ENCODE measurements around the gene NPFFR1.

DNA sequence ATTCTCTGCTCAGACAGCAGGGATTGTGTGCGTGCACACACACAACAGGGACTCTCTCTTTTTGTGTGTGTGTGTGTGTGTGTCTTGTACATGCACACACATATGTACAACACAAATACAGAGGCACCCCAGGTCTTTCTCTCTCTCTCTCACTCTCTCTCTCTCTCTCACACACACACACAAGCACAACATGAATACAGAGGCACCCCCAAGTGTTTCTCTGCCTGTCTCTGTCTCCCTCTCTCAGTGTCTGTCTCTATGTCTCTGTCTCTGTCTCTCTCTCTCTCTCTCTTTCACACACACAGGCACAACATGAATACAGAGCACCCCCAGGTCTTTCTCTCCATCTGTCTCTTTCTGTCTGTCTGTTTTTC, 746 bp downstream of the NPFFR1 start:
- TF ChIP-seq, protein P1, sequence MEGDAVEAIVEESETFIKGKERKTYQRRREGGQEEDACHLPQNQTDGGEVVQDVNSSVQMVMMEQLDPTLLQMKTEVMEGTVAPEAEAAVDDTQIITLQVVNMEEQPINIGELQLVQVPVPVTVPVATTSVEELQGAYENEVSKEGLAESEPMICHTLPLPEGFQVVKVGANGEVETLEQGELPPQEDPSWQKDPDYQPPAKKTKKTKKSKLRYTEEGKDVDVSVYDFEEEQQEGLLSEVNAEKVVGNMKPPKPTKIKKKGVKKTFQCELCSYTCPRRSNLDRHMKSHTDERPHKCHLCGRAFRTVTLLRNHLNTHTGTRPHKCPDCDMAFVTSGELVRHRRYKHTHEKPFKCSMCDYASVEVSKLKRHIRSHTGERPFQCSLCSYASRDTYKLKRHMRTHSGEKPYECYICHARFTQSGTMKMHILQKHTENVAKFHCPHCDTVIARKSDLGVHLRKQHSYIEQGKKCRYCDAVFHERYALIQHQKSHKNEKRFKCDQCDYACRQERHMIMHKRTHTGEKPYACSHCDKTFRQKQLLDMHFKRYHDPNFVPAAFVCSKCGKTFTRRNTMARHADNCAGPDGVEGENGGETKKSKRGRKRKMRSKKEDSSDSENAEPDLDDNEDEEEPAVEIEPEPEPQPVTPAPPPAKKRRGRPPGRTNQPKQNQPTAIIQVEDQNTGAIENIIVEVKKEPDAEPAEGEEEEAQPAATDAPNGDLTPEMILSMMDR (IDR thresholded peaks at IDR 0.05), result no peak
- no peak for TF ChIP-seq POLR2A (IDR thresholded peaks at IDR 0.05)
- TF ChIP-seq POLR2AphosphoS5 (IDR thresholded peaks at IDR 0.05; ENCODE audit: insufficient read depth in 1 of 2, low read depth in 1 of 2), result no peak
